GM18499 (cell line): ENCODE measurements around the gene SLC18B1.

ENCODE experiments used
- ATAC-seq: cut with Tn5 transposase; IDR thresholded peaks from one replicate; pipeline ENCODE4 v1.9.1; 2021; ENCODE audit warnings: moderate number of reproducible peaks; ENCODE audit not compliant: insufficient read depth, unreplicated experiment

The SLC18B1 gene

GRCh38 chr6:132750455-132751248 lies 47.8 kb downstream of the SLC18B1 start:
- peak; percentile 77 for ATAC-seq

- ATAC-seq, result no peak
These were observed 49.3 kb downstream of the SLC18B1 start for GRCh38 chr6:132749111-132749510.

- ATAC-seq, result no peak
These were observed 50.0 kb downstream of the SLC18B1 start for GRCh38 chr6:132748446-132748845.

GRCh38 chr6:132746048-132746447 lies 52.4 kb downstream of the SLC18B1 start:
- ATAC-seq, result no peak

GRCh38 chr6:132742495-132742894 lies 55.9 kb downstream of the SLC18B1 start:
- no peak for ATAC-seq

- ATAC-seq, result no peak
These were observed 57.2 kb downstream of the SLC18B1 start for GRCh38 chr6:132741281-132741680.

- no peak for ATAC-seq
These were observed 62.2 kb downstream of the SLC18B1 start for GRCh38 chr6:132736239-132736638.

GRCh38 chr6:132734694-132735236 lies 63.7 kb downstream of the SLC18B1 start:
- ATAC-seq, result no peak

- no peak for ATAC-seq
These were observed 64.6 kb downstream of the SLC18B1 start for GRCh38 chr6:132733814-132734213.

GRCh38 chr6:132733283-132733682 lies 65.2 kb downstream of the SLC18B1 start:
- no peak for ATAC-seq

GRCh38 chr6:132731086-132731485 lies 67.4 kb downstream of the SLC18B1 start:
- ATAC-seq, result no peak

GRCh38 chr6:132730560-132730959 lies 67.9 kb downstream of the SLC18B1 start:
- no peak for ATAC-seq

- no peak for ATAC-seq
These were observed 69.8 kb downstream of the SLC18B1 start for GRCh38 chr6:132728616-132729015.

GRCh38 chr6:132726608-132726975 lies 71.8 kb downstream of the SLC18B1 start:
- ATAC-seq, result no peak

- ATAC-seq, result peak; percentile 82
These were observed 72.4 kb downstream of the SLC18B1 start for GRCh38 chr6:132725947-132726607.

- ATAC-seq, result no peak
These were observed 73.0 kb downstream of the SLC18B1 start for GRCh38 chr6:132725471-132725870.

- no peak for ATAC-seq
These were observed 78.5 kb downstream of the SLC18B1 start for GRCh38 chr6:132719736-132720448.
